Suprapubic skin (tissue), 4 donors: ENCODE results near the gene FAM72D. TPM values are rescaled to one million over a fixed set of nuclear protein-coding genes. Genes with fewer than 3 reads are reported as not detected.
"Not testable (repeated sequence)": the region's sequence is repeated elsewhere in the genome, so short reads cannot be mapped to it uniquely, and the experiment has no call there.

Experiments used
- DNase-seq, 2 donors: peaks; one replicate each; pipeline ENCODE4 v3.0.0-alpha.2; 2019; ENCODE audit warnings: low spot score in 2 of 2
- H3K27ac ChIP-seq: fragments of 200-600 bp; sonication (generic); one replicate; pipeline ENCODE4 v1.5.1; 2019
- H3K27me3 ChIP-seq: fragments of 200-600 bp; sonication (generic); one replicate; pipeline ENCODE4 v1.5.1; 2019
- H3K36me3 ChIP-seq: fragments of 200-600 bp; sonication (generic); one replicate; pipeline ENCODE4 v1.5.1; 2019
- H3K4me1 ChIP-seq: fragments of 200-600 bp; sonication (generic); one replicate; pipeline ENCODE4 v1.5.1; 2019
- H3K4me3 ChIP-seq: fragments of 200-600 bp; sonication (generic); one replicate; pipeline ENCODE4 v1.5.1; 2019; ENCODE audit warnings: mild to moderate bottlenecking
- H3K9me3 ChIP-seq: fragments of 200-600 bp; sonication (generic); one replicate; pipeline ENCODE4 v1.5.1; 2019
- WGBS: methylation state at CpG from one replicate; pipeline ENCODE4 v1.1.5; 2018; 5-methylcytosine and 5-hydroxymethylcytosine counted together
- total RNA-seq, 4 donors: library from RNA; depleted of rRNA; stranded (reverse); fragments of >200 nt; gene quantifications; one replicate each; pipeline ENCODE4 v1.1.0, GENCODE V29; 2016

The FAM72D gene
- total RNA-seq, 4 donors from 2014 or later: 0.47 to 1.3 (median 0.58) TPM

DNA sequence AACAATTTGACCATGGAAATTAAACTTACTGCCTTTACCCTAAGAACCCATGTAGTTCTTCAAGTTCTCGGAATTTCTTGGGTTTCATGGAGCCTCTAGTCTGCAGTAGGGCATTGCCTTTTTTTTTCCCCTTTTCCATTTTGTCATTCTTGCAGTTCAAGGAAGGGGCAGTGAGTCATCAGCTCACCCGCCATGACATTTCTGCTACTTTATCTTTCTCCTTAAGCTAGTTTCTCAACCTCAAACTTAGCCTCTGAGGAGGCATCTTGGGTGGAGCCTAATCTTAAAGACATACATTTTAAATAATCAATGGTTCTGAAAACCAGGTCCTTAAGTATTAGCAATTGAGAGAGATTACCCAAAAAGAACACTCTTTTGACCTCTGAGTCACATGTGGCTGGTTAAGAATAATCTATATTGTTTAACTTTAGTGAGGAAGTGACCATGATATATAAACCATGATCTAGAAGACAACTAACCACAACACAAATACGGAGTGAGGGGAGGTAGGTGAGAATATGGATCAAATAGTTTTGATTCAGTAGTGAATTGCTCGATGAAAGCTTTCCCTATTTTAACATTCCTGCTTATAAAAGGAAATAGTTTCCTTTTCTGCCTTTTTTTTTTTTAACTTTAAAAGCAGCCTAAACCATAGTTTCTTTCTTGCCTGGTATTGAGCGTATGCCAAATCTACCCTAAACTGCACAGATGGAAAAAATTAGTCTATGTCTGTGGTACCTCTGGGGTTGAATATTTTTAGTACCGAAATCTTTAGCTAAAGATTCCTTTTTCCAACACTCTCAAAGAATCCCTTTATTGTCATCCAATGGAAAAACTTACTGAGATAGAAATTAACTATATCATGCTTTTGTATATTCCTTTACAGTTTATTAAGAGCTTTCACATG, 20.1 kb downstream of the FAM72D start:
- not testable (repeated sequence) for H3K4me1 ChIP-seq, H3K4me3 ChIP-seq, H3K9me3 ChIP-seq, H3K27me3 ChIP-seq, H3K27ac ChIP-seq, DNase-seq, H3K36me3 ChIP-seq
- no CpG with 5 or more reads among the region's 6 CpGs for WGBS

DNA sequence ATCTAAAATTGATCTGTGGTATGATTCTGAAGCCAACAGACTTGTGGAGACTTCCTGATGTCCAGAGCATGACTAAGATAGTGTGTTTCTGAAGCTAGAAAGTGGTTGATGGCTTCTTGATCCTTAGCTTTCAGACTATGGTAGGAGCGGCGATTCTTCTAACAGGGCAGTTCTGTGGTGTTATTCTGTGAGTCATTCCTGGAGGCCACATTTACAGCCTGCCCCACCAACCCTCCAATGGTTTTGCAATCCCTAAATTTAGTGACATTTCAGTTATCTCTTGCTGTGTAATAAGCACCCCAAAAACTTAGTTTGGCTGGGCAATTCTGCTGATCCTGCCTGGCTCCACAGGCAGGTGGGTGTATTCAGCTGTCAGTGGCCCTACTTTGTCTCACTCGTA, 24.1 kb downstream of the FAM72D start:
- not testable (repeated sequence) for H3K9me3 ChIP-seq, H3K27me3 ChIP-seq, H3K27ac ChIP-seq, H3K4me3 ChIP-seq, DNase-seq, H3K4me1 ChIP-seq, H3K36me3 ChIP-seq
- WGBS: no CpG with 5 or more reads among the region's 3 CpGs

- not testable (repeated sequence) for H3K4me1 ChIP-seq, H3K27me3 ChIP-seq, H3K4me3 ChIP-seq, H3K9me3 ChIP-seq, H3K36me3 ChIP-seq, DNase-seq, H3K27ac ChIP-seq
- WGBS: no CpG with 5 or more reads among the region's 7 CpGs
Measured at GRCh38 chr1:145122344-145123061, 26.7 kb downstream of the FAM72D start.

GRCh38 chr1:145123062-145123395, 27.3 kb downstream of the FAM72D start:
- H3K27me3 ChIP-seq, H3K27ac ChIP-seq, H3K36me3 ChIP-seq, H3K4me3 ChIP-seq, H3K9me3 ChIP-seq, DNase-seq, H3K4me1 ChIP-seq: not testable (repeated sequence)
- no CpG with 5 or more reads among the region's 1 CpG for WGBS

DNA sequence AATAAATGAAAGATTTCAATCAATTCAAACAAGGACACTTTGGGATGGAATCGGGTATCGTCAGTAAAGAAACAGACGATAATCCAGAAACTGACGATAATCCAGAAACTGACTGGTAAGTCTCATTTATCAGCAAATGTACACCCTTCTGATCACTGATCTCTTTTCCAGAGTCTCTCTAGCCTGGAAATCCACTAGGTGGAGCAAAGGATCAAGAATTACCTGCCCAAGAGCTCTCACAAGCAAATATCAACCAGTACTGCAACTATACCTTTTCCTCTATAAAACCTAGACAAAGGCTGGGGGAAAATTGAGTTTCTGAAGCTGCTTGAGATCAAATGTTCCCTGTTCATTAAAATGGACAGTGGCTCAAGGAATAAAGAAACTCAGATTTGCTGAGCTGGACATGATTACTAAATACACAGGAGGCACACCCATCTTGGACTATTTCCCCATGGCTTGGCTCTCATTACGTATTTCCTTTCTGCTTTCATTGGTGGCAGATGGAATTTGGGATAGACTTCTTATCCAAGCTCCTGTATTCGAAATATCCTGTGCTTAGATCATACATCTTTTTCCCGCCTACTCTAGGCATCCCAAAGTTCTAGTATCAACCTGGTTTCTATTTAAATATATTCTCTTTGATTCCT, 28.3 kb downstream of the FAM72D start:
- not testable (repeated sequence) for DNase-seq, H3K27me3 ChIP-seq, H3K4me1 ChIP-seq, H3K36me3 ChIP-seq, H3K9me3 ChIP-seq, H3K4me3 ChIP-seq, H3K27ac ChIP-seq
- no CpG with 5 or more reads among the region's 7 CpGs for WGBS

GRCh38 chr1:145125112-145125511, 29.3 kb downstream of the FAM72D start:
- H3K27ac ChIP-seq, H3K27me3 ChIP-seq, DNase-seq, H3K4me3 ChIP-seq, H3K36me3 ChIP-seq, H3K9me3 ChIP-seq, H3K4me1 ChIP-seq: not testable (repeated sequence)
- WGBS: no CpG with 5 or more reads among the region's 1 CpG

GRCh38 chr1:145127144-145127543, 31.4 kb downstream of the FAM72D start:
- not testable (repeated sequence) for DNase-seq, H3K9me3 ChIP-seq, H3K27me3 ChIP-seq, H3K4me3 ChIP-seq, H3K27ac ChIP-seq, H3K4me1 ChIP-seq, H3K36me3 ChIP-seq

DNA sequence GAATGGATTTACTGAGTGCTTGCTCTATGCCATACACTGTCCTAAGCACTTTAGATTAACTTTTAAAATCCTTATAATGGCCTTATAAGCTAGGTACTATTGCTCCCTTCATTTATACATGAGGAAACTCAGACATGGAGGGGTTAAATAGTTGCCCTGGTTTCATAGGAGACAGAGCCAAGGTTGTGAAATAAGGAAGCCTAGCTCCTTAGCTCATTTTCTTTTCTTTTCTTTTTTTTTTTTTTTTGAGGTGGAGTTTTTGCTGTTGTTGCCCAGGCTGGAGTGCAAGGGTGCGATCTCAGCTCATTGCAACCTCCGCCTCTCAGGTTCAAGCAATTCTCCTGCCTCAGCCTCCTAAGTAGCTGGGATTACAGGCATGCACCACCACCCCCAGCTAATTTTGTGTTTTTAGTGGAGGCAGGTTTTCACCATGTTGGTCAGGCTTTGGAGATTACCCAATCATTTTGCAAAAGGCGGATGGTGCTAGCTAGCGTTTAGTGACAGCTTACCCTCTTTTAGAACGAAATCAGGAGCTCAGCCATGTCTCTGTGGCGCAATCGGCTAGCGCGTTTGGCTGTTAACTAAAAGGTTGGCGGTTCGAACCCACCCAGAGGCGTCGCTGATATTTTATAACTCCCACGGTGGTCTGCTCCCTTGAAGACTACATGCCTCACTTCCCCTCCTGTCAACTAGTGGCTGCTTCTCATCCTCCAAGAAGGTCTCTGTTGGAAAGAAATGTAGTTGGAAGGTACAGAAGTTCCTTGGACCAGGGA, 33.1 kb downstream of the FAM72D start:
- not testable (repeated sequence) for H3K27ac ChIP-seq, H3K4me1 ChIP-seq, H3K9me3 ChIP-seq, H3K27me3 ChIP-seq, H3K4me3 ChIP-seq, H3K36me3 ChIP-seq
- DNase-seq: peak; percentile 54 to 68
- WGBS: 37% methylated on average over 12 of the region's 14 CpGs

DNA sequence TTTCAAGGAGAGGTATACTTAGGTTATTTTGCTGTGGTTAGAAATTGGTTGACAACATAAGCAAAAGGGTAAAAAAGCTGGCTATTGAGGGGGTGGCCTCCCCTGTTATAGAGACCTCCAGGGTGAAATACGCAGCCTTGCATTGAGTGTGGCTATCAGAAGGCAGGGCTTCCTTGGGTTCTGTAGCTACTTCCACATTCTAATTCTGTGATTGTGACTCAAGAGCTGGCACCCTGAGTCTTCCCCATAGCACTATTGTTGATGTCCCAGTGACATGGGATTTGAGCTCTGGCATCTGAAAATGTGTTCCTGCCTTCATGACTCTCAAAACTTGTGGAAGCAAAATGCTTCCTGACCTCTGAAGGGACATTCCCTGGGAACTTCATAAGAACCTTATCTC, 38.7 kb downstream of the FAM72D start:
- H3K36me3 ChIP-seq, H3K27me3 ChIP-seq, H3K4me3 ChIP-seq, H3K27ac ChIP-seq, DNase-seq, H3K9me3 ChIP-seq, H3K4me1 ChIP-seq: not testable (repeated sequence)
- whole genome bisulfite sequencing: no CpG with 5 or more reads among the region's 1 CpG

DNA sequence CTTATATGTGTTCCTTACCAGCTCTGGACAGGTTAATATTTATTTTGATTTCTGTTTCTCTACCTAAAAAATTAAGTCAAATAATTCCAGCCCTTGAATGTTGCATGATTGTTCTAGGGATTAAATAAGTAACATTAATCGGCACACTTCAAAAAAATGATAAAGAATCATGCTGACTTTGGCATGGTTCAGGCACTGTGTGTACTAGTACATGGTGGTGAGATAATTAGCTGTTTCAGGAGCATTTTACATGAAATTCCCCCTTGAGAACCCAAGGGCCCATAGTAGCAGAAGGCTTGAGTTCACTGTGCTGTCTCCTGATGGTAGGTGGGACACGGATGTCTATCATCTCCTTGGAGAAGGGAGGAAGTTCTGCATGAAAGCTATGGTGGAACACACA, 44.8 kb downstream of the FAM72D start:
- H3K4me3 ChIP-seq, H3K4me1 ChIP-seq, DNase-seq, H3K36me3 ChIP-seq, H3K27me3 ChIP-seq, H3K9me3 ChIP-seq, H3K27ac ChIP-seq: not testable (repeated sequence)
- WGBS: no CpG with 5 or more reads among the region's 2 CpGs

GRCh38 chr1:145144264-145144913, 48.6 kb downstream of the FAM72D start:
- H3K27ac ChIP-seq, H3K36me3 ChIP-seq, DNase-seq, H3K4me1 ChIP-seq, H3K9me3 ChIP-seq, H3K27me3 ChIP-seq, H3K4me3 ChIP-seq: not testable (repeated sequence)
- WGBS: 37% methylated on average over 2 of the region's 3 CpGs

- WGBS: 100% methylated on average over 2 of the region's 4 CpGs
- not testable (repeated sequence) for H3K27ac ChIP-seq, H3K4me1 ChIP-seq, H3K4me3 ChIP-seq, H3K9me3 ChIP-seq, DNase-seq, H3K27me3 ChIP-seq, H3K36me3 ChIP-seq
Measured at GRCh38 chr1:145146308-145146707, 50.5 kb downstream of the FAM72D start.

- H3K4me1 ChIP-seq, H3K36me3 ChIP-seq, H3K27me3 ChIP-seq, H3K9me3 ChIP-seq, H3K4me3 ChIP-seq, H3K27ac ChIP-seq, DNase-seq: not testable (repeated sequence)
- WGBS: 81% methylated on average over 3 of the region's 4 CpGs
Measured at GRCh38 chr1:145147172-145147571, 51.4 kb downstream of the FAM72D start.
